Activated T-cell treated with anti-CD3 and anti-CD28 coated beads for 48 hours (primary cell): ENCODE data around the gene MECR.

Source experiments
- DNase-seq: peaks from one replicate; pipeline ENCODE4 v3.0.0-alpha.2; 2020; ENCODE audit warnings: low read depth

Gene MECR, protein sequence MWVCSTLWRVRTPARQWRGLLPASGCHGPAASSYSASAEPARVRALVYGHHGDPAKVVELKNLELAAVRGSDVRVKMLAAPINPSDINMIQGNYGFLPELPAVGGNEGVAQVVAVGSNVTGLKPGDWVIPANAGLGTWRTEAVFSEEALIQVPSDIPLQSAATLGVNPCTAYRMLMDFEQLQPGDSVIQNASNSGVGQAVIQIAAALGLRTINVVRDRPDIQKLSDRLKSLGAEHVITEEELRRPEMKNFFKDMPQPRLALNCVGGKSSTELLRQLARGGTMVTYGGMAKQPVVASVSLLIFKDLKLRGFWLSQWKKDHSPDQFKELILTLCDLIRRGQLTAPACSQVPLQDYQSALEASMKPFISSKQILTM

DNA sequence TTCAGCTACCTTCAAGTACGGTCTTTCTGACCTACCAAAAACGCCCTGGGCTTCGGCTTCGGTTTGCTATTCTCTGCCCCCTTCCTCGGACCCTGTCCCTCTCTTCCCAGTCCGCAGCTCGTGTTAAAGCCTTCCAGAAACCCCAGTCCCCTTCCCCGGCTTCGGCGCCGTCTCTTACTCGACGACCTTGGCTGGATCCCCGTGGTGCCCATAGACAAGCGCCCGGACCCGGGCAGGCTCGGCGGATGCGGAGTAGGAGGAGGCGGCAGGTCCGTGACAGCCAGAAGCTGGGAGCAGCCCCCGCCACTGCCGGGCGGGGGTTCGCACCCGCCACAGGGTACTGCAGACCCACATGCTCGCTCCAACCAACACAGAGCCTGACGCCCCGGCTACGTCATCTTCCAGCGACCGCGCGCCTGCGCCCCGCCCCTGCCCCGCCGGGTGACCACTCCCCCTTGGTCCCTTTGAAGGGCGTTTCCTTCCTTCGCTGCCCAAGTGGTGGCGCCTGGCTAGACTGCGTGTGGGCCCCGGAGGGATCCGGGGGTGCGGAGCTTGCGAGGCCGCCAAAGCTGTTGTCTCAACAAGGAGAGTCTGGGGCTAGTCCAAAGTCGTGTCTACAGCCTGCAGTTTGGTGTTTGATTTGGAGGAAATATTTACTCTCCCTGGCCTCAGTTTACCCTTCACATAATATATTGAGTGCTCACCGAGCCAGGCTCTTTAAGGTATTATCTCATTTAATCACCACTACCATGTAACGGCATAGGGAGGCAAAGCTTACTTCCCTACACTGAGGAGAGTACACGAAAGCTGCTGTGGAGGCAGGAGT, at the start of gene MECR:
TSS of gene MECR (minus strand) at position 382 of the 826 bp plus-strand sequence. CDS start at position 354, 28 bp downstream.
- peak; percentile 96 for DNase-seq

DNA sequence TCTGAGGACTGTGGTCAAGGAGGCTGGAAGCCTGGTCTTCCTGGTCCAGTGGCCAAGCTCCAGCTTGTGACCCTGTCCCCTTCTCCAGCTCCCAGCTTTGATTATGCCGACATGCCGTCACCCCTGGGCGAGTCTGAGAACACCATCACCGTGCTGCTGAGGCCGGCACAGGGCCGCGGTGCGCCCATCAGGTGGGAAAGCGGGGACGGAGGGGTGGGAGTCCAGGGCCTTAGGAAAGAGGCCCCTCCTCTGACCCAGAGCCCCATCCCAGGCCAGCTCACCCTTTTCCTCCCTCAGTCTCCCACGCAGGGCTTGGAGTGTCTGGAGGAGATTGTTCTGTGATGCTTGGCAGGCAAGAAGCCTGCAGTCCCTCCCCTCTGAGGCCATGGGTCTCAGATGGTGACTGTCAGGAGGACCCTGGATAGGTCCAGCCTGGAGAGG, 49.2 kb upstream of the MECR start:
- DNase-seq = no peak

DNA sequence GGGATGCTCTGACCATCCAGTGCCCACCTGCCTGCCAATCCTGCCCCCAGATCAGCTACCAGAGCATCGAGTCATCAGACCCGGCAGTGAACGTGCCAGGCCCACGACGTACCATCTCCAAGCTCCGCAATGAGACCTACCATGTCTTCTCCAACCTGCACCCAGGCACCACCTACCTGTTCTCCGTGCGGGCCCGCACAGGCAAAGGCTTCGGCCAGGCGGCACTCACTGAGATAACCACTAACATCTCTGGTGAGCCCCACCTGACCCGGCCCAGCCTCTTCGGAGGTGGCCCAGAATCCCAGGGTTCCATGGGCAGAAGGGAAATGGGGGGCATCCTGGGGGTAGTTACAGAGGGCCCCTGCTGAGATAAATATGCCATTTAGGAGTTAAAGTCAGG, 48.7 kb upstream of the MECR start:
- DNase-seq = no peak

DNA sequence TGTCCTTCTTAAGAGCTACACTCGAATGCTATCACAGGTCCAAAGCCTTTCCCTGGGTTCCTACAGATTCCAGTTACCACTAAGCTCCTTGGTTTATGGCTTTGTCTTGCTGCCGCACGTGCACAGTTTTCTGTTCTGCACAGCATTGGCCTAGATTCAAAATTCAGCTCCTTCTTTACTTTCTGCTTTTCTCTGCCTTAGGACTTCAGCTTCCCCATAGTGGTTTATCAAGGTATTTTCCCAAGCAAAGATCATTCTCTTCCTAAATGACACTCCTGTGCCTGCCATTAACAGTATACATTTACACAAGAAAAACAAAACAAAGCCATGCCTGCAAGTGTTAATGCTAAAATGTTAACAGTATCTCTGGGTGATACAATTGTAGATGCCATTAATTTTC, 47.4 kb upstream of the MECR start:
- DNase-seq = no peak

DNA sequence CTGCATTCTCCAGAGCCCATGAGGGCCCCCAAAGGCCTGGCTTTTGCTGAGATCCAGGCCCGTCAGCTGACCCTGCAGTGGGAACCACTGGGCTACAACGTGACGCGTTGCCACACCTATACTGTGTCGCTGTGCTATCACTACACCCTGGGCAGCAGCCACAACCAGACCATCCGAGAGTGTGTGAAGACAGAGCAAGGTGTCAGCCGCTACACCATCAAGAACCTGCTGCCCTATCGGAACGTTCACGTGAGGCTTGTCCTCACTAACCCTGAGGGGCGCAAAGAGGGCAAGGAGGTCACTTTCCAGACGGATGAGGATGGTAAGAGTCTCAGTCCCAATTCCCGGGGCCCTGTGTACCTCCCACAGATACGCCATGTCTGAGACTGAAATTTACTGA, 44.7 kb upstream of the MECR start:
- DNase-seq = no peak

DNA sequence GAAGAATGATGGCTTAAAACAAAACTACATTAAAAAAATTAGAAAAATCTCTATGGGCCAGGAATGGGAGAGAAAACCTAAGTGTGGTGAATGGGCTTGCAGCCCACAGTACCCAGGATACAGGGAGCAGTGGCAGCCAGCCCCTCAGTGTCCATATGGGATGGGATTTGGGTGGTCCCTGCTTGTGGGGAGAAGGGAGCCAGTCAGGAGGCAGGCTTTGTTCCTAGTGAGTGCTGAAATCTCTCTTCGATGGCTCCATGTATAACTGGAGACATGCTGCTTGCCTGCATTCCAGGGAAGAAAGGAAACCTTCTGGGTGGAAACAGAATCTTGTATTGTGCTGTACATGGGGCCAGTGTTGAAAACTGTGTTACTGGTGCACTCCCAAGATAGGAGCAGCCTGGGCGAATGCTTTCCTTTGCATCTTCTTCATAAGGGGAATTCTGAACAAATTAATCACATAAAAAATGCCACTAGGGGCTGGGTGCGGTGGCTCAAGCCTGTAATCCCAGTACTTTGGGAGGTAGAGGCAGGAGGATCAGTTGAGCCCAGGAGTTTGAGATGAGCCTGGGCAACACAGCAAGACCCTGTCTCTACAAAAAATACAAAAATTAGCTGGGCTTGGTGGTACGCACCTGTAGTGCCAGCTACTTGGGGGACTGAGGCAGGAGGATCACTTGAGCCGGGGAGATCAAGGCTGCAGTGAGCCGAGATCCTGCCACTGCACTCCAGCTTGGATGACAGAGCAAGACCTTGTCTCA, 41.6 kb upstream of the MECR start:
- DNase-seq = no peak

DNA sequence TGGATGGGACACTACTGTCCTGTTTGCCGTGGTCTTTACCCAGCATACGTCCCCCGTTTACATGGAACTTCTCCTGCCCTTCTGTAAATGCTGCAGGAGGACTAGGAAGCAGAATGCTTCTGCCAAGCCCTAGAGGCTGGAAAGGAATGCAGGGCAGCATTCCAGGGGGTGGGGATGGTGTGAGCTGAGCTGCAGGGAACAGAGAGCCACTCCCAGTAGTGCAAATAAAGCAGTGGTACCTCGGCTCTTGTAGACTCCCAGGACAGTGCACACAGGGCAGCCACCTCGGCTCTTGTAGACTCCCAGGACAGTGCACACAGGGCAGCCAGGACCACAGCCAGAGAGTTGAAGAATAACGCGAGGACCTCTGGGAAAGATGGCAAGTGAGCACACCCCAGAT, 41.0 kb upstream of the MECR start:
- DNase-seq = no peak

DNA sequence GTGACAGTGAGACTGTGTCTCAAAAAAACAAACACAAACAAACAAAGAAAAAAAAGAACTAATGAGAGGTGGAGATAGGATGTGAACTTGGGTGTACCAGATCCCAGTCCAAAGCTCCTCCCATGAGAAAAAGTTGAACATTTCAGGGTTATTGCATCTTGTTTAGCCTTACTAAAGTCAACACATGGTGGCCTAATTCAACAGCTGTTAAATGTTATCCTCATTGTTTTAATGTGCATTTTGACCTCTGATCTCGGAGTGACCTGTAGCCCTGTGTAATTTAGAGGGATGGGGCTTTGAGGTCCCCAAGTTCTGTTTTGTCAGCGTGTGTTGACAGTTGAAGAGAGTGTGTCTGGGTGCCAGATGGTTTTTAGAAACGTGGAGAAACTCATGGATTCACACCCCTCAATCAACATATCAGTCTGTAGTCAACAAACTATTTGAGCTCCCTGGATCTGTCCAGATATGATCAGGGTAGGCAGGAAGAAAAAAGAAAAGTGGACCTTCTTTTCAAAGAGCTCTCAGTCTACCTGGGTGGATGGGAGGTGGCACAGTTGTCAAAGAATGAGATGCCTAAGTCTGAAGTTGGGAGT, 40.3 kb upstream of the MECR start:
- DNase-seq = no peak

DNA sequence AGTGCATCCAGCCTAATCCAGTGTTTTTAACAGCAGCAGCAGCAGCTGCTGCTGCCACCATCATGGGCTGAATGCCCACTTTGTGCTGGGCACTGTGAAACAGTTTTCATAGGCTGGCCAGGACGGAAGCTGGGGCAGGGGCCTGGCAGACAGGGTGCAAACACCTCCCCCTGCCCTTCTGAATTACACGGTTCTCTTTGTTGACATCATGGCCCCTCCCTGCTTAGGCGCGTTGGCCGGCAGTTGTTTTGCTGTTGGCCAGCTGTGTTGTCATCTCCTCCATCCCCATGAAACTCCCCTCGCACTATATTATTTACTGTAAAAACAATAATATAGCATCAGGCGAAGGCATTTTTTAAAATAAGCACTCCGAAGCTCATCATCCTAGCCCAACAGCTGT, 38.6 kb upstream of the MECR start:
- DNase-seq = no peak

DNA sequence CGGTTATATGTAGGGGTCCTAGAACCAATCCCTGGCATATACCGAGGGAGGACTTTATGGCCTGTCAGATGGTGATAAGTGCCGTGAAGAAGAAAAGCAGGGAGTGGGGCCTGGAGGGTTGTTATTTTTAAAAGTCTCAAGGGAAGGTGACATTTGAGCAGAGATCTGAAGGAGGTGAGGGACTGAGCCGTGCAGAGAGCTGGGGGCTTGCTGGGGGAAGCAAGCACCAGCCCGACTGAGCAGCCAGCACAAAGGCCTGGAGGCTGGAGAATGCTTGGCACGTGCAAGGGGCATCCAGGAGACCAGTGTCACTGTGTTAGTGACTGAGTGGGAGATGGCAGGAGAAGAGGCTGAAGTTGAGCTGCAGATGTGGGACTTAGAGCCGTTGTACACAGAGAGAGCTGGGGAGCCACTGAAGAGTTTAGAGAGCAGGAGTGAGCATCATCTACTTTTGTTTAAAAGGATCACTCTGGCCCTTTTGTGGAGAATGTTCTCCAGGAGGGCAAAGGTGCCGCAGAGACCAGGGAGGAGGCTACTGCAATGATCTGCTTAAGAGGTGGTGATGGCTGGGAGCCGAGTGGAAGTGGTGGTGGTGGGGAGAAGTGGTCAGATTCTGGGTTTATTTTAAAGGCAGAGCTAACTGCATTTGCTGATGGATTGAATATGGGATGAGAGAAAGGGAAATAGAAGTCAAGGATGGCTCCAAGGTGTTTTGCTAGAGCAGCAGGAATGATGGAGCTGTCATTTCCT, 36.8 kb upstream of the MECR start:
- no peak for DNase-seq

DNA sequence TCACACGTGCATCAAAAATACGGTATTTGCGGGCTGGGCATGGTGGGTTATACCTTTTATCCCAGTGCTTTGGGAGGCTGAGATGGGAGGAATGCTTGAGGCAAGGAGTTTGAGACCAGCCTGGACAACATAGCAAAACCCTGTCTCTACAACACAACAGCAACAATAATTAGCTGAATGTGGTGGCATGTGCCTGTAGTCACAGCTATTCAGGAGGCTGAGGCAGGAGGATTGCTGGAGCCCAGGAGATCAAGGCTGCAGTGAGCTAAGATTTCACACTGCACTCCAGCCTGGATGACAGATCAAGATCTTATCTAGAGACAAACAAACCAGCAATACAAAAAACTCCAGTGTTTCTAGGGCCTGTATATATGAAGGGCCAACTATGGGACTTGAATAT, 36.2 kb upstream of the MECR start:
- DNase-seq = no peak

DNA sequence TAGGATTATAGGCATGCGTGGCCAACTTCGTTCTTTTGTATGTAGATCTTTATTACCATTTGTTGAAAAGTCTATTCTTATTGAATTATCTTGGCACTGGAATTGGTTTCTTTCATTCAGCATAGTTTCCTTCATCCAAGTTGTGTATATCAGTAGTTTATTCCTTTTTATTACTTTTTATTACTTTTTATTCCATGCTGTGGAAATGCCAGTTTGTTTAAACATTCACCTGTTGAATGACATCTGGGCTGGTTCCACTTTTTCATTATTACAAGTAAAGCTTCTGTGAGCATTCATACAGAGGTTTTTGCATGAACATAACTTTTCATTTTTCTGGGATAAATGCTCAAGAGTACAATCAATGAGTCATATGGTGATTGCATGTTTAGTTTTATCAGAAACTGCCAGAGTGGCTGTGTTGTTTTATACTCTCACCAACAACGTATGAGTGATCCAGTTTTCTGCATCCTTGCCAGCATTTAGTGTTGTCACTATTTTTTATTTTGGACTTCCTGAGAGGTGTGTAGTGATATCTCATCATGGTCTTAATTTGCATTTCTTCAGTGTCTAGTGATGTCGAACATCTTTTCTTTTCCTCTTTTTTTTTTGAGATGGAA, 34.1 kb upstream of the MECR start:
- DNase-seq = no peak

DNA sequence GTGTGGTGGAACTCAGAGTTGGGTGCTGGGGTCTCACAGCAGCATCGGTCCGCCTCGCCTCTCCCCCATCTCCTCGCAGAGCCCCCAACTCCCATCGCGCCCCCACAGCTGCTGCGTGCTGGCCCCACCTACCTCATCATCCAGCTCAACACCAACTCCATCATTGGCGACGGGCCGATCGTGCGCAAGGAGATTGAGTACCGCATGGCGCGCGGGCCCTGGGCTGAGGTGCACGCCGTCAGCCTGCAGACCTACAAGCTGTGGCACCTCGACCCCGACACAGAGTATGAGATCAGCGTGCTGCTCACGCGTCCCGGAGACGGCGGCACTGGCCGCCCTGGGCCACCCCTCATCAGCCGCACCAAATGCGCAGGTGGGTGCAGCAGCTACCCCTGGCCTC, 29.8 kb upstream of the MECR start:
- DNase-seq = no peak

DNA sequence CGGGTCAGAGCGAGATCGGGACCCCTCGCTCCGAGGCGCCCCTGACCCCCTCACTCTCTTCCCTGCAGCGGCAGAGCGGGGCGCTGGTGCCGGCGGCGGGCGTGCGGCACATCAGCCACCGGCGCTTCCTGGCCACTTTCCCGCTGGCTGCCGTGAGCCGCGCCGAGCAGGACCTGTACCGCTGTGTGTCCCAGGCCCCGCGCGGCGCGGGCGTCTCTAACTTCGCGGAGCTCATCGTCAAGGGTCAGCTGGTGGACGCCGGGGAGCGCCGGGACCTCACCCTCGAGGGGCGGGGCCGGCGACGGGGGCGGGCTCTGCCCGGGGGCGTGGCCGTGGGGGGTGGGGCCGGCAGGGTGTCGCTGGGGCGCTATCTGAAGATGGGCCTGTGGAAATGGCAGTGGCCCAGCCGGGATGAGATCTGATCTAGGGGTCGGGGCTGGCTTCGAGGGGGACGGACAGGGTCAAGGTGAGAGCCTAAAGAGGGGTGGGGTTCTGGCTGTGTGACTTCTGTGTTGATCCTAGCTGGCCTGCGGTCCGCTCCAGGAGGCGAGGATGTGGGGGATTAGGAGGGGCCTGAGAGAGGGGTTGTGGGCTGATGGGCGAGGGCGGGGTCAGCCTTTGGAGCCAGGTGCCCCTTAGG, 29.2 kb upstream of the MECR start:
- peak; percentile 23 for DNase-seq

DNA sequence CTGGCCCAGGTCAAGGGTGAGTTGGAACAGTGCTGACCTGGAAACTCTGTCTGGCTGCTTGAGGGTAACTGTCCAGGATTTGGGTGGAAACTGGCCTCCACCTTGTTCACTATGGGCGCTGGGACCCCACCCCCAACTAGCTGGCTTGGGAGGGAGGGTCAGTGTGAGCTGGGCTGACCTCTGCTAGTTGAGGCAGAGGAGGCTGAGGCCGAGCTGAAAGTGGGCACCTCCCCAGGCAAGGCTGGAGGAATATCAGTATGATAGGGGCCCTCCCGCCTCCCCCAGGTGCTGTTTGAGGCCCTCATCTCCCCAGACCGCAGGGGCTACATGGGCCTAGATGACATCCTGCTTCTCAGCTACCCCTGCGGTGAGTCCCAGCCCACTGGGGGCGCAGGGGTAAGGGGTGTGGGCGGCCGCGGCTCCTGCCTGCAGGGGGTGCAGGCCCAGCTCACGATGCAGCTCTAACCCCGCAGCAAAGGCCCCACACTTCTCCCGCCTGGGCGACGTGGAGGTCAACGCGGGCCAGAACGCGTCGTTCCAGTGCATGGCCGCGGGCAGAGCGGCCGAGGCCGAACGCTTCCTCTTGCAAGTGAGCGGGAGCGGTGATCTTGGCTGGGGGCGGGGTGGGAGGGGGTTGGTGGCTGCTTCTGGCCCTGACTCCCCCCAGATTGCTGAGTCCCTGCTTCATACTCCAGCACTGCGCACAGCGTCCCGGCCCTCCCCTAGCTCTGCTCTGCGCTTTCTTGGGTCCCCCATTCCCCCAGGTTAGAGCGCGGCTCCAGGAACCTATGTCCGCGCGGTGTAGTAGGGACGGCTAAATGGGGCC, 28.5 kb upstream of the MECR start:
- no peak for DNase-seq

DNA sequence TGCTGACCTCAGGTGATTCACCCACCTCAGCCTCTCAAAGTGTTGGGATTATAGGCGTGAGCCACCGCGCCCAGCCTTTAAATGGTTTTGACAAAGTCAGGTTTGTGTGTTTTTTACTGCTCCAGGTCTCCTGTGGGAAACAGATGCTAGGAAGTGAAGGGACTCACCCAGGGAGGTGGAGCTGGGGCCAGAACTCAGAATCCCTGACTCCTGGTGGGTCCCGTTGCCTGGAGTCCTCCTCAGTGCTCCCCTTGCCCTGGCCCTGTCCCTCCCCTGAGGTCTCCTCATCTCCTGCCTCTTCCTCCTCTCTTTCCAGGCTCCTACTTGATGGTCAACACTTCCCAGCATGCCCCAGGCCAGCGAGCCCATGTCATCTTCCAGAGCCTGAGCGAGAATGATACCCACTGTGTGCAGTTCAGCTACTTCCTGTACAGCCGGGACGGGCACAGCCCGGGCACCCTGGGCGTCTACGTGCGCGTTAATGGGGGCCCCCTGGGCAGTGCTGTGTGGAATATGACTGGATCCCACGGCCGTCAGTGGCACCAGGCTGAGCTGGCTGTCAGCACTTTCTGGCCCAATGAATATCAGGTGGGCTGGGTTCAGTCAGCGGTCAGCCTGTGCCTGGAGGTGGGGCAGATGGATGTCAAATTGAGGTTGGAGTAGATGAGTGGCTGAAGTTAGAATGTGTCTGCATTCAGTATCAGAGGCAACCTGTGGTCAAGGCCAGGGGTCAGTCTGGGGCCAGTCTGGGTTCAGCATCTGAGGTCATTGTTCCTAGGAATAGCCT, 27.6 kb upstream of the MECR start:
- no peak for DNase-seq

DNA sequence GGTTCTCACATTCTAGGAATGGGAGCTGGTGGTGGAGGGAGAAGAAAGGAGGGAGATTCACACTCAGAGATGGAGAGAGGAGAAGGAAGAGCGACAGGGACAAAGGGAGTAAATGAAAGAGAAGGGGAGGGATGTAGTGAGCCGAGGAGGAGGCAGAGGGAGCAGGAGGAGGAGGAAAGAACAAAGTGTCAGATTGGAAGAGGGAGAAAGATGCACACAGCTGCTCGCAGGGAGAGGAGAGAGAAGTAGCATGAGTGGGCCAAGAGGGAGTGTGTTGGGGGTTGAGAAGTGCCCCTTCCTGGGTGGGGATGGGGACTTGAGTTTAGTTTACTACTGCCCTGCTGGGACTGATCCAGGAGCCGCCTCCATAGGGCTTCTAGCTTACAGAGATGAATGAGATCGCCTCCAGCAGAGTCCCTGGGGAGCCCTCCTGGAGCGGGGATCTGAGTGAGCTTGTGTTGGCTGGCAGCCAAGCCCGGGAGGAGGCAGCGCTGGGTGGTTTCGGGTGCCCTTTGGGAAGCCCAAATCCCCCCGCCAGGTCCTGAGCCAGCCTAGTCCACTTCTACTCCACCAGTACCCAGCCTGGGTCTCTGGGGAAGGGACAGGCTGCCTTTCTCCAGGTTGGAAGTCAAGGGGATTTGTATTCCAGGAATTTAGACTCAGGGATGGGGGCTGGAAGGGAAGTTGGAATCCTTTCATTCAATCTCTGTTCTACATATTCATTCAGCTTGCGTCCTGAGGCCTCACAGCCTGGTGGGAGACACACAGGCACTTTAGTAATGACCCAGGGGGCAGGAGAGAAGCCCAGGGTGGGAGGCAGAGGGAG, 26.5 kb upstream of the MECR start:
- no peak for DNase-seq

DNA sequence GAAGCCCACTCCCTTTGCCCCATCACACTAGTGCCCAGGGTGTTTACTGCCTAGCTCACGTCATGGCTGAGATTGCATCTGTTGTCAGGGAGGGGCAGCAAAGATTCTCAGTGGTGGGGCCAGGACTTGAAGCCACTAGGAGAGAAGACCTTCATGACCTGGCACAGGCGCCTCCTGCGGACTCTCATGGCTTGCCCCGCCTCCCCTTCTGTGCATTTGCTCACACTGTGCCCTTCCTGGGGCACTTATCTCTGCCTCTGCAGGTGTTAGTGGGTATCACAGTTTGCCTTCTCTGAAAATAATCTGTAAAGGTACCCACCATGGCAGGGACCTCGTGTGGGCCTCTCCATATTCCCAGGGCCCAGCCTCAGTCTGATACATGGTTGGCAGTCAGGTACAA, 25.7 kb upstream of the MECR start:
- no peak for DNase-seq
